CD8-positive, alpha-beta memory T cell (primary cell): ENCODE measurements around the gene KPTN. TPM values are rescaled to one million over a fixed set of nuclear protein-coding genes. Genes with fewer than 3 reads are reported as not detected.

Source experiments
- CTCF ChIA-PET: fragments of 350-600 bp; sonication (Branson Sonifier 250); formaldehyde crosslinking; loops from one replicate; lab custom pipeline; 2021; ENCODE audit warnings: antibody characterized with exemption; lab: Charles Lee
- POLR2A ChIA-PET: fragments of 350-600 bp; sonication (Branson Sonifier 250); formaldehyde crosslinking; loops from one replicate; lab custom pipeline; 2021; ENCODE audit warnings: antibody characterized with exemption; lab: Charles Lee
- DNase-seq, 5 donors: peaks; one replicate each; pipeline versions ENCODE4 v3.0.0 to v3.0.0-alpha.2; 2020 to 2022; ENCODE audit warnings: mixed read lengths in 1 of 5
- H3K27ac ChIP-seq: one replicate; pipeline ENCODE4 v1.7.0; 2013; ENCODE audit warnings: low read depth, mild to moderate bottlenecking, low read length, moderate library complexity
- H3K27me3 ChIP-seq: 2 replicates; pipeline ENCODE4 v1.7.0; 2013; ENCODE audit warnings: low read length, mild to moderate bottlenecking; ENCODE audit not compliant: insufficient read depth, poor library complexity, severe bottlenecking
- H3K36me3 ChIP-seq: 2 replicates; pipeline ENCODE4 v1.7.0; 2013; ENCODE audit warnings: mild to moderate bottlenecking, low read length, moderate library complexity; ENCODE audit not compliant: insufficient read depth
- H3K4me1 ChIP-seq: 2 replicates; pipeline ENCODE4 v1.7.0; 2013; ENCODE audit warnings: mild to moderate bottlenecking, low read length, moderate library complexity; ENCODE audit not compliant: insufficient read depth
- H3K4me3 ChIP-seq: 2 replicates; pipeline ENCODE4 v1.7.0; 2013; ENCODE audit warnings: mild to moderate bottlenecking, low read length
- H3K9me3 ChIP-seq: 2 replicates; pipeline ENCODE4 v1.7.0; 2013; ENCODE audit warnings: mild to moderate bottlenecking, low read length
- H3K27ac Mint-ChIP-seq, 8 donors: one replicate each; pipeline ENCODE4 v1.8.0; 2020 to 2021; ENCODE audit warnings: mixed read lengths in 8 of 8, mild to moderate bottlenecking in 6 of 8, inconsistent platforms in 3 of 8, moderate library complexity in 3 of 8
- H3K27me3 Mint-ChIP-seq, 2 donors: one replicate each; pipeline ENCODE4 v1.8.0; 2020 to 2021; ENCODE audit warnings: mixed read lengths in 2 of 2, mild to moderate bottlenecking in 1 of 2, moderate library complexity in 1 of 2
- H3K36me3 Mint-ChIP-seq, 3 donors: one replicate each; pipeline ENCODE4 v1.8.0; 2020 to 2021; ENCODE audit warnings: mixed read lengths in 3 of 3, inconsistent platforms in 1 of 3, mild to moderate bottlenecking in 1 of 3
- H3K4me1 Mint-ChIP-seq, 3 donors: one replicate each; pipeline ENCODE4 v1.8.0; 2020 to 2021; ENCODE audit warnings: mixed read lengths in 3 of 3, inconsistent platforms in 1 of 3, mild to moderate bottlenecking in 1 of 3
- H3K4me3 Mint-ChIP-seq, 7 donors: one replicate each; pipeline ENCODE4 v1.8.0; 2020 to 2021; ENCODE audit warnings: mixed read lengths in 7 of 7, mild to moderate bottlenecking in 6 of 7, moderate library complexity in 4 of 7, inconsistent platforms in 2 of 7
- H3K9me3 Mint-ChIP-seq, 5 donors: one replicate each; pipeline ENCODE4 v1.8.0; 2020 to 2022; ENCODE audit warnings: mixed read lengths in 5 of 5, mild to moderate bottlenecking in 3 of 5, moderate library complexity in 2 of 5, inconsistent platforms in 1 of 5
- polyA plus RNA-seq: library from polyadenylated mRNA; unstranded; fragments of 300-500 nt; fragmentation: Illumina TruSeq; gene quantifications from one replicate; pipeline ENCODE4 v1.2.3, GENCODE V29; 2021
- total RNA-seq, 2 experiments: library from RNA; stranded (reverse); gene quantifications; one replicate each; pipeline ENCODE4 v1.2.3, GENCODE V29; 2021

KPTN gene
- total and polyA plus RNA-seq, 3 experiments from 2014 or later, result 5.9 to 12.4 (median 10.8) TPM

DNA sequence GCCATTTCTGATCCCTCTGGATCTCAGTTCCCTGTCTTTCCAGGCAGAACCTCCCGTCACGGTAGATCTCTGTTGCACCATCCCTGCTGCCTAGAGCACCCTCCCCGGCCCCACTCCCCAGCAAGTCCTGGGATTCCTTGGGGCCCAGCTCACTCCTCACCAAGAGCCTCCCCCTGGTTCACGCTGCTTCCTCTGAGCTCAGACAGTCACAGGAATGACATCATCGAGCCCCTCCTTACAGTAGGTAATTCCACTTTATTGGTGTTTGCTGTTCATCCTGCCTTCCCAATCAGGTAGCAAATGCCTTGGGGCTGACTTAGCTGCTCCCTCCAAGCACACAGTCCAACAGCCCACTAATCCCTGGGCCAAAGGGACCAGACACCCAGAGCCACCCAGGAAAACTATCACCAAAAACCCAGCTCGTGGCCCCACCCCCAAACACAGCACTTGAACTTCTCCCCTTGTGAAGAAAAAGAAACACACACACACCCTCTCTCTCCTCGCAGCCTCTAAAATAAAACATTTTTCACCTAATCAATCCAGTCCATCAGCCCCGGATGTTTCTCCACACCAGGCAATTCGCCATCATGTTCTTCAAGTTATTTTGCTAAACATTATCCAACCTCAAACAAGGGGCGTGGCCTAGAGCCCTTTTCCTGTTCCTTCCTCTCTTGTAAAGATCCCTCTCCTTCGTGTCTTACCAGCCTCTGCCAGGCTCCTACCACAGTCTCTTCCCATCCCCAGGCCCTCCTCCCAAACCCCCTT, 28.3 kb upstream of the KPTN start:
- peaks cover 52% of the 10 kb centered on the region for H3K4me1 ChIP-seq
- ChIA-PET POLR2A (no interaction called here), CTCF (interaction anchor here (0.9 to 1.7 kb wide), 3 partner anchors 28 to 87 kb away, joined by 3 to 5 read pairs (median 3); partner anchors contain the start of gene KPTN)
- Mint-ChIP-seq H3K27me3 (peaks cover 0 to 7% of the 10 kb centered on the region in 2 donors), H3K4me3 (peak overlapping the region; percentile 92 to 99 (median 98)), H3K4me1 (peaks cover 72 to 86% (median 73%) of the 10 kb centered on the region in 3 donors), H3K9me3 (no peaks in the 10 kb centered on the region), H3K27ac (peak overlapping the region; percentile 54 to 99 (median 98)), H3K36me3 (peaks cover 0 to 42% (median 0%) of the 10 kb centered on the region in 3 donors)
- H3K27me3 ChIP-seq, result no peaks in the 10 kb centered on the region
- no peak for DNase-seq
- peak overlapping the region; percentile 41 for H3K27ac ChIP-seq
- no peaks in the 10 kb centered on the region for H3K9me3 ChIP-seq
- peak overlapping the region; percentile 16 for H3K4me3 ChIP-seq
- no peaks in the 10 kb centered on the region for H3K36me3 ChIP-seq

- ChIA-PET CTCF (interaction anchor here (0.9 to 1.7 kb wide), 2 partner anchors 28 to 75 kb away, joined by 3 to 5 read pairs; partner anchors contain the start of gene KPTN), POLR2A (no interaction called here)
- peak overlapping the region in 4 of 7 donors; percentile 41 to 98 (median 95) for H3K4me3 Mint-ChIP-seq
- H3K4me1 ChIP-seq, result peaks cover 45% of the 10 kb centered on the region
- H3K9me3 ChIP-seq, result no peaks in the 10 kb centered on the region
- no peaks in the 10 kb centered on the region for H3K9me3 Mint-ChIP-seq
- H3K36me3 Mint-ChIP-seq, result peaks cover 0 to 48% (median 0%) of the 10 kb centered on the region in 3 donors
- no peak overlapping the region for H3K4me3 ChIP-seq
- H3K27ac Mint-ChIP-seq, result peak overlapping the region in 6 of 8 donors; percentile 51 to 99 (median 80)
- peaks cover 0 to 7% of the 10 kb centered on the region in 2 donors for H3K27me3 Mint-ChIP-seq
- H3K36me3 ChIP-seq, result no peaks in the 10 kb centered on the region
- peaks cover 69 to 86% (median 72%) of the 10 kb centered on the region in 3 donors for H3K4me1 Mint-ChIP-seq
- H3K27me3 ChIP-seq, result no peaks in the 10 kb centered on the region
- DNase-seq, result no peak
- no peak overlapping the region for H3K27ac ChIP-seq
Observed at GRCh38 chr19:47511681-47512080, 27.7 kb upstream of the KPTN start.

- no peak for DNase-seq
- Mint-ChIP-seq H3K36me3 (peaks cover 0 to 53% (median 0%) of the 10 kb centered on the region in 3 donors), H3K4me3 (peak overlapping the region in 3 of 7 donors; percentile 29 to 92 (median 56)), H3K27ac (peak overlapping the region in 5 of 8 donors; percentile 13 to 68 (median 51)), H3K4me1 (peaks cover 63 to 82% (median 68%) of the 10 kb centered on the region in 3 donors), H3K9me3 (no peaks in the 10 kb centered on the region), H3K27me3 (peaks cover 0 to 7% of the 10 kb centered on the region in 2 donors)
- Histone ChIP-seq H3K36me3 (no peaks in the 10 kb centered on the region), H3K27me3 (no peaks in the 10 kb centered on the region), H3K4me3 (no peak overlapping the region), H3K9me3 (no peaks in the 10 kb centered on the region), H3K27ac (no peak overlapping the region), H3K4me1 (peaks cover 40% of the 10 kb centered on the region)
- CTCF ChIA-PET, result interaction anchor here (1.3 kb wide), 2 partner anchors 11 to 162 kb away, joined by 3 read pairs; partner anchors contain the start of gene DHX34
- POLR2A ChIA-PET, result interaction anchor here (0.9 kb wide), 1 partner anchor 27 kb away, joined by 5 read pairs; the partner anchor contains the start of gene KPTN
Observed at GRCh38 chr19:47511128-47511517, 27.1 kb upstream of the KPTN start.

DNA sequence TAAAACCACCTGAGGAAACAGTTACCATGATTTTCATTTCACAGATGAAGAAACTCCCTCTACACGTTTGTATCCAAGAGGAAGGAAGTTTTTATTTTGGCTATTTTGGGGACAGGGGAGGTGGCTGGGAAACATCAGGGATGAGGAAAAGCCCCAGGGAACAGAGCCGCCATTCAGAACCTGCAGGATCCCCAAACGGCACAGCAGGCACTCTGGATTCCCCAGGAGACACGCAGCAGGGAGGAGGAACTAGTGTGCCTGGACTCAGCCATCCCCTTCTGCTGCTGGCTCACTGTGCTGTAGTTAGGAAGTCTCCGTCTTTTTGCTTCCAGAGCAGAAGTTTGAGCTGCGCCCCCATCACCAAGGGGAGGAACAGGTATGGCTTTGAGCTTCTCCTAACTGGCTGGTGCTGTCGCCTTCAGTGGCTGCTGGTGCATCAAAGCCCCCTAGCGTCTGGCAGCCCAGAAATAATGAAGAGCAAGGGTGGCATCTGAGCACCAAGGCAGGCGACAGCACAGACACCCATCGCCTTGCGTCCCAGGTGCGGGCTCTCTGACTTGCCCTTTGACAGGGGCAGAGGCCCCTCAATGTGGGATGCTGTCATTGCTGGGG, 26.6 kb upstream of the KPTN start:
- Mint-ChIP-seq H3K4me1 (peaks cover 60 to 77% (median 63%) of the 10 kb centered on the region in 3 donors), H3K4me3 (peak overlapping the region in 3 of 7 donors; percentile 29 to 59 (median 56)), H3K36me3 (peaks cover 0 to 55% (median 0%) of the 10 kb centered on the region in 3 donors), H3K27me3 (peaks cover 0 to 7% of the 10 kb centered on the region in 2 donors), H3K9me3 (no peaks in the 10 kb centered on the region), H3K27ac (peak overlapping the region in 5 of 8 donors; percentile 38 to 68 (median 54))
- Histone ChIP-seq H3K36me3 (no peaks in the 10 kb centered on the region), H3K4me3 (no peak overlapping the region), H3K27ac (no peak overlapping the region), H3K27me3 (no peaks in the 10 kb centered on the region), H3K4me1 (peaks cover 35% of the 10 kb centered on the region), H3K9me3 (no peaks in the 10 kb centered on the region)
- CTCF ChIA-PET, result interaction anchor here (1.3 kb wide), 2 partner anchors 11 to 161 kb away, joined by 3 read pairs; partner anchors contain the start of gene DHX34
- POLR2A ChIA-PET, result interaction anchor here (0.9 kb wide), 1 partner anchor 27 kb away, joined by 5 read pairs; the partner anchor contains the start of gene KPTN
- DNase-seq, result no peak

DNA sequence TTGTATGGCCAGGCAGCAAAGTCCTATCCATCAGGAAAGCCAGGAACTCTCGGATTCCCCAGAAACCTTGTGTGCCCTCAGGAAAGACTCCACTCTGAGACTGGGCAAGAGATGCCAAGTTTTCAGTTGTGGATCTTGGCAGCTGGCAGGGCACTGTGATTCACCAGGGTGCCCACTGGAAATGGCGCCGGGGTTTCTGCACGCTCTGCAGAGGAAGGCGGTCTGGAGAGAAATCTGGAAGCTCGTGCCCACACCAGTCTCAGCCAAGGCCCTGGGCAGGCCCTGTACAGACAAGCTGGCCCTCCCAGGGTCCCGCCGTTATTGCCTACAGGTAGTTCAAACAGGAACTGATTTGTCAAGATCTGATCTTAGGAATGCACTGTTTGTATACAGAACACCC, 26.0 kb upstream of the KPTN start:
- Histone ChIP-seq H3K4me3 (no peak overlapping the region), H3K36me3 (peaks cover 3% of the 10 kb centered on the region), H3K27ac (no peak overlapping the region), H3K4me1 (peaks cover 33% of the 10 kb centered on the region), H3K27me3 (no peaks in the 10 kb centered on the region), H3K9me3 (no peaks in the 10 kb centered on the region)
- Mint-ChIP-seq H3K4me3 (peak overlapping the region in 1 of 7 donors; percentile 59), H3K9me3 (no peaks in the 10 kb centered on the region), H3K27ac (peak overlapping the region in 5 of 8 donors; percentile 25 to 74 (median 54)), H3K36me3 (peaks cover 0 to 58% (median under 1%) of the 10 kb centered on the region in 3 donors), H3K27me3 (peaks cover 0 to 4% of the 10 kb centered on the region in 2 donors), H3K4me1 (peaks cover 56 to 71% (median 59%) of the 10 kb centered on the region in 3 donors)
- POLR2A ChIA-PET, result interaction anchor here (0.9 kb wide), 1 partner anchor 26 kb away, joined by 5 read pairs; the partner anchor contains the start of gene KPTN
- no peak for DNase-seq
- CTCF ChIA-PET, result interaction anchor here (1.3 kb wide), 1 partner anchor 12 kb away, joined by 3 read pairs; no protein-coding TSS in a partner anchor

DNA sequence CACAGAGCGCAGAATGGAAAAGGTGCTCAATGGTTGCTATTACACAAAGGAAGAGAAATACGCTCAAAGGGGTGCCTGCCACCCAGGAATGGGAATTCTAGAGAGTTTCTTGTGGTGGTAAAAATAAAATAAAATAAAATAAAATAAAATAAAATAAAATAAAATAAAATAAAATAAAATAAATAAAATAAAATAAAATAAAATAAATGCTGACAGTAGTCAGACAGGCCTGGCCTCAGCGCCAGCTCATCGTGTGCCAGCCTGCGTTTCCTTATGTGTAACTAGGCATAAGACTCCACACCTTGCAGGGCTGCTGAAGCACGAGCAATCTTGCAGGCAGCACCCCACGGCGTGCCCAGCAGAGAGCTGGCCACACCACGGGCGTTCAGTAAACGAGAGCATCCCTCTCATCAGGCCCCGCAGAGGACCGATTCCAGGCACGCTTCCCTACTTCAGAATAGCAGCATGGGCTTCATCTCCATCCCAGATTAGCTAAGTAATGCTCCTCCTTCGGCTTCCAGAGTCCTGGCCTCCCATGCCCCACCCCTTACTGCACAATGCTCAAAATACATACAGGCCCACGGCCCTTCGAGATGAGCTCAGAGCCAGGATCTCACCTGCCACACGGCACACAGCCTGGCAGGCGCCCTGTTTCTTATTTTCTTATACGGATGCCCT, 25.3 kb upstream of the KPTN start:
- Histone ChIP-seq H3K4me1 (peaks cover 33% of the 10 kb centered on the region), H3K9me3 (no peaks in the 10 kb centered on the region), H3K36me3 (peaks cover 10% of the 10 kb centered on the region), H3K27ac (no peak overlapping the region), H3K27me3 (no peaks in the 10 kb centered on the region), H3K4me3 (no peak overlapping the region)
- H3K4me1 Mint-ChIP-seq, result peaks cover 51 to 68% (median 57%) of the 10 kb centered on the region in 3 donors
- peak overlapping the region in 2 of 8 donors; percentile 60 to 69 for H3K27ac Mint-ChIP-seq
- ChIA-PET CTCF (no interaction called here), POLR2A (no interaction called here)
- peaks cover 0 to 57% (median 1%) of the 10 kb centered on the region in 3 donors for H3K36me3 Mint-ChIP-seq
- H3K4me3 Mint-ChIP-seq, result peak overlapping the region in 2 of 7 donors; percentile 32 to 59
- H3K27me3 Mint-ChIP-seq, result no peaks in the 10 kb centered on the region
- H3K9me3 Mint-ChIP-seq, result no peaks in the 10 kb centered on the region
- DNase-seq, result no peak

DNA sequence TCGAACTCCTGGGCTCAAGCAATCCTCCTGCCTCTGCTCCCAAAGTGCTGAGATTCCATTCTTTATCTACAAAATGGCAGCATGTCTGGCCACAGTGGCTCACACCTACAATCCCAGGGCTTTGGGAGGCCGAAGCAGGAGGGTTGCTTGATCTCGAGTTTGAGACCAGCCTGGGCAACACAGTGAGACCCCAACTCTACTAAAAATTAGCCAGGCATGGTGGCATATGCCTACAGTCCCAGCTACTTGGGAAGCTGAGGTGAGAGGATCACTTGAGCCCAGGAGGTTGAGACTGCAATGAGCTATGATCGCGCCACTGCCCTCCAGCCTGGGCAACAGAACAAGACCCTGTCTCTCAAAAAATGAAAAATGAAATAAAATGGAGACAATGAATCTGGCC, 24.7 kb upstream of the KPTN start:
- ChIA-PET POLR2A (no interaction called here), CTCF (no interaction called here)
- no peak for DNase-seq
- H3K27ac ChIP-seq, result no peak overlapping the region
- peaks cover 15% of the 10 kb centered on the region for H3K36me3 ChIP-seq
- Mint-ChIP-seq H3K9me3 (no peaks in the 10 kb centered on the region), H3K36me3 (peaks cover 0 to 58% (median 1%) of the 10 kb centered on the region in 3 donors), H3K4me3 (no peak overlapping the region), H3K27ac (peak overlapping the region in 2 of 8 donors; percentile 60 to 69), H3K27me3 (no peaks in the 10 kb centered on the region), H3K4me1 (peaks cover 48 to 62% (median 51%) of the 10 kb centered on the region in 3 donors)
- H3K4me1 ChIP-seq, result peaks cover 27% of the 10 kb centered on the region
- no peak overlapping the region for H3K4me3 ChIP-seq
- H3K9me3 ChIP-seq, result no peaks in the 10 kb centered on the region
- H3K27me3 ChIP-seq, result no peaks in the 10 kb centered on the region
